ENCODE measurements around the gene TAGLN.

DNA sequence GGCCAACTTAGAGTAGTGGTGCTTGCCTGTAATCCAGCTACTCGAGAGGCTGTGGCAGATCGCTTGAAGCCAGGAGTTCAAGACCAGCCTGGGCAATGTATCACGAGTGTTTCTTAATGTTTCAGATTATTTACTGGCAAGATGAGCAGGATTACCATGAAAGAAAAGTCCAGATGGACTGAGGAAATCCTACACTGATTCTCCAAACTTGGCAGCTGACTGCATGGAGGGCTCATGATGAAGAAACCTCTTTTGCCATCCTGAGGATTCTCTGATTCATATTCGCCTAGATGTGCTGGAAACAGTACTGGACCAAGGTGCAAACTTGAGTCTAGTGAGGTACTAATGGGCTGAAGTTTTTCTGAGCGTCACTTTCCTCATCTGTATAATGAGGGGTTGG, 23.4 kb upstream of the TAGLN start:
- TF ChIP-seq EZH2phosphoT487 (IDR thresholded peaks at IDR 0.05; ENCODE audit: insufficient read depth, low read depth) (no peak), EZH2 (IDR thresholded peaks at IDR 0.05; ENCODE audit: insufficient read depth, poor library complexity, severe bottlenecking) (no peak)
